CD8-positive, alpha-beta memory T cell (primary cell): ENCODE results near the gene RAB6D. TPM values are rescaled to one million over a fixed set of nuclear protein-coding genes. Genes with fewer than 3 reads are reported as not detected.
"Not testable (repeated sequence)": the region's sequence is repeated elsewhere in the genome, so short reads cannot be mapped to it uniquely, and the experiment has no call there.

Experiments
- CTCF ChIA-PET: fragments of 350-600 bp; sonication (Branson Sonifier 250); formaldehyde crosslinking; loops from one replicate; lab custom pipeline; 2021; ENCODE audit warnings: antibody characterized with exemption; lab: Charles Lee
- POLR2A ChIA-PET: fragments of 350-600 bp; sonication (Branson Sonifier 250); formaldehyde crosslinking; loops from one replicate; lab custom pipeline; 2021; ENCODE audit warnings: antibody characterized with exemption; lab: Charles Lee
- DNase-seq, 5 donors: peaks; one replicate each; pipeline versions ENCODE4 v3.0.0 to v3.0.0-alpha.2; 2020 to 2022; ENCODE audit warnings: mixed read lengths in 1 of 5
- H3K27ac ChIP-seq: one replicate; pipeline ENCODE4 v1.7.0; 2013; ENCODE audit warnings: low read depth, mild to moderate bottlenecking, low read length, moderate library complexity
- H3K27me3 ChIP-seq: 2 replicates; pipeline ENCODE4 v1.7.0; 2013; ENCODE audit warnings: low read length, mild to moderate bottlenecking; ENCODE audit not compliant: insufficient read depth, poor library complexity, severe bottlenecking
- H3K36me3 ChIP-seq: 2 replicates; pipeline ENCODE4 v1.7.0; 2013; ENCODE audit warnings: mild to moderate bottlenecking, low read length, moderate library complexity; ENCODE audit not compliant: insufficient read depth
- H3K4me1 ChIP-seq: 2 replicates; pipeline ENCODE4 v1.7.0; 2013; ENCODE audit warnings: mild to moderate bottlenecking, low read length, moderate library complexity; ENCODE audit not compliant: insufficient read depth
- H3K4me3 ChIP-seq: 2 replicates; pipeline ENCODE4 v1.7.0; 2013; ENCODE audit warnings: mild to moderate bottlenecking, low read length
- H3K9me3 ChIP-seq: 2 replicates; pipeline ENCODE4 v1.7.0; 2013; ENCODE audit warnings: mild to moderate bottlenecking, low read length
- H3K27ac Mint-ChIP-seq, 8 donors: one replicate each; pipeline ENCODE4 v1.8.0; 2020 to 2021; ENCODE audit warnings: mixed read lengths in 8 of 8, mild to moderate bottlenecking in 6 of 8, inconsistent platforms in 3 of 8, moderate library complexity in 3 of 8
- H3K27me3 Mint-ChIP-seq, 2 donors: one replicate each; pipeline ENCODE4 v1.8.0; 2020 to 2021; ENCODE audit warnings: mixed read lengths in 2 of 2, mild to moderate bottlenecking in 1 of 2, moderate library complexity in 1 of 2
- H3K36me3 Mint-ChIP-seq, 3 donors: one replicate each; pipeline ENCODE4 v1.8.0; 2020 to 2021; ENCODE audit warnings: mixed read lengths in 3 of 3, inconsistent platforms in 1 of 3, mild to moderate bottlenecking in 1 of 3
- H3K4me1 Mint-ChIP-seq, 3 donors: one replicate each; pipeline ENCODE4 v1.8.0; 2020 to 2021; ENCODE audit warnings: mixed read lengths in 3 of 3, inconsistent platforms in 1 of 3, mild to moderate bottlenecking in 1 of 3
- H3K4me3 Mint-ChIP-seq, 7 donors: one replicate each; pipeline ENCODE4 v1.8.0; 2020 to 2021; ENCODE audit warnings: mixed read lengths in 7 of 7, mild to moderate bottlenecking in 6 of 7, moderate library complexity in 4 of 7, inconsistent platforms in 2 of 7
- H3K9me3 Mint-ChIP-seq, 5 donors: one replicate each; pipeline ENCODE4 v1.8.0; 2020 to 2022; ENCODE audit warnings: mixed read lengths in 5 of 5, mild to moderate bottlenecking in 3 of 5, moderate library complexity in 2 of 5, inconsistent platforms in 1 of 5
- polyA plus RNA-seq: library from polyadenylated mRNA; unstranded; fragments of 300-500 nt; fragmentation: Illumina TruSeq; gene quantifications from one replicate; pipeline ENCODE4 v1.2.3, GENCODE V29; 2021
- total RNA-seq, 2 experiments: library from RNA; stranded (reverse); gene quantifications; one replicate each; pipeline ENCODE4 v1.2.3, GENCODE V29; 2021

RAB6D gene
- total and polyA plus RNA-seq, 3 experiments from 2014 or later = 0.08 TPM; not detected in 2

DNA sequence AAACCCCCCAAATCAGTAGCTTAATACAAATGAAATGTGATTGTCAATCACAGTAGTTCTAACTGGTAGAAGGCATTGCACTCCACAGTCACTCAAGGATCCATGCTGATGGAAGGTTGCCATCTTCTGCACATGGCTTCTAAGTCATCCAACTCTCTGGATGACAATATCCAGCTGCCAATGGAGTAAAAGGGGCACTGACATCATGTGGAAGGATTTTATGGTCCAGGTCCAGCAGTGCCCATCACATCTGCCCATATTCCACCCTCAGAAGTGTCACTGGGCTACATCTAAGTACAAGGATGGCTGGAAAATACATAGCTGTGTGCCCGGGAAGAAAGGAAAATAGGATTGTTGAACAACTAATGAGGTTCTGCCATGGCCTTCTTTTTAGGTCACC lies 42.6 kb downstream of the RAB6D start:
- H3K9me3 ChIP-seq, CTCF ChIA-PET, POLR2A ChIA-PET: not testable (repeated sequence)

DNA sequence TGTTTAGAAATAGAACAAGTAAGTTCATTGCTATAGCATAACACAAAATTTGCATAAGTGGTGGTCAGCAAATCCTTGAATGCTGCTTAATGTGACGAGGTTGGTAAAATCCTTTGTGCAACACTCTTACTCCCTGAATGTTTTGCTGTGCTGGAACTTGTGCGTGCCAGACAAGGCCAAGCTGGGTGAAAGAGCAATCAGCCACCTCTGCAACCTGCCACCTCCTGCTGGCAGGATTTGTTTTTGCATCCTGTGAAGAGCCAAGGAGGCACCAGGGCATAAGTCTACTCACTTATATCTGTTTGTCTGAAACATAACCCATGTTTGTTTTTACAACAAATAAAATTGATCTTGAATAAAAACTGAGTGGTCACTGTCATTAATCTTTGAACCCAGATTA lies 53.0 kb downstream of the RAB6D start:
- H3K27me3 Mint-ChIP-seq = peaks cover 7 to 20% of the 10 kb centered on the region in 2 donors
- H3K27ac ChIP-seq, H3K36me3 Mint-ChIP-seq, H3K9me3 ChIP-seq, H3K36me3 ChIP-seq, H3K4me3 Mint-ChIP-seq, H3K4me1 Mint-ChIP-seq, POLR2A ChIA-PET, H3K9me3 Mint-ChIP-seq, H3K27me3 ChIP-seq, CTCF ChIA-PET, H3K4me3 ChIP-seq, H3K4me1 ChIP-seq, H3K27ac Mint-ChIP-seq: not testable (repeated sequence)
- peak in 1 of 5 donors; percentile 43 for DNase-seq

More for the DNA sequence above, 42.6 kb downstream of the RAB6D start:
- not testable (repeated sequence) for DNase-seq, H3K36me3 ChIP-seq, H3K4me3 ChIP-seq, H3K27me3 ChIP-seq, H3K4me1 ChIP-seq, H3K27ac ChIP-seq, H3K36me3 Mint-ChIP-seq, H3K4me3 Mint-ChIP-seq, H3K27ac Mint-ChIP-seq, H3K4me1 Mint-ChIP-seq
- peaks cover 9 to 28% of the 10 kb centered on the region in 2 donors for H3K27me3 Mint-ChIP-seq
- peaks cover 0 to 11% (median 8%) of the 10 kb centered on the region in 5 donors for H3K9me3 Mint-ChIP-seq

Other genes with a start within 250 kb of the RAB6D start
- gene POTEE, start 154.6 kb downstream of the RAB6D start, total RNA-seq = under 1 TPM; 0.46 to 0.49 TPM
- 0.14 TPM for gene POTEE, start 154.6 kb downstream of the RAB6D start, polyA plus RNA-seq
- gene TUBA3D, start 112.0 kb upstream of the RAB6D start, total RNA-seq = not detected
- 0.14 TPM for gene TUBA3D, start 112.0 kb upstream of the RAB6D start, polyA plus RNA-seq
- gene MZT2A, start 128.2 kb upstream of the RAB6D start, total RNA-seq = 100 to 1,000 TPM; 141 to 142 TPM
- 92.6 TPM for gene MZT2A, start 128.2 kb upstream of the RAB6D start, polyA plus RNA-seq
- gene CCDC74A, start 163.7 kb upstream of the RAB6D start, total RNA-seq = 1 to 10 TPM; 3.6 to 5.0 TPM
- 0.69 TPM for gene CCDC74A, start 163.7 kb upstream of the RAB6D start, polyA plus RNA-seq